B cell (primary cell): ENCODE data around the gene ALDH1A1.

Experiments
- CTCF ChIP-seq: fragments of 200-600 bp; IDR thresholded peaks from one replicate; pipeline ENCODE4 v1.8.0; 2022; ENCODE audit warnings: antibody characterized with exemption, mild to moderate bottlenecking
- EZH2 ChIP-seq: IDR thresholded peaks from 2 replicates; pipeline ENCODE4 v1.6.1; 2012; ENCODE audit warnings: borderline replicate concordance, low read depth, mild to moderate bottlenecking, moderate library complexity, low read length; ENCODE audit not compliant: insufficient read depth, poor library complexity, severe bottlenecking

GRCh38 chr9:72971411-72971810 lies 18.6 kb upstream of the ALDH1A1 start:
- no peak for TF ChIP-seq CTCF
- no peak for TF ChIP-seq EZH2
